KMS-11 (cell line): ENCODE measurements around the gene TIMM8B.

Experiments
- H2AFZ ChIP-seq: fragments of 200-600 bp; sonication (generic); 2 replicates; pipeline ENCODE4 v1.6.1; 2016; ENCODE audit warnings: antibody characterized with exemption, mixed run types, low read depth
- H3K27ac ChIP-seq: fragments of 200-600 bp; sonication (generic); 2 replicates; pipeline ENCODE4 v1.6.1; 2016; ENCODE audit warnings: mild to moderate bottlenecking, mixed run types
- H3K27me3 ChIP-seq: fragments of 200-600 bp; sonication (generic); 2 replicates; pipeline ENCODE4 v1.6.1; 2017; ENCODE audit warnings: mild to moderate bottlenecking, low read depth, mixed run types, moderate library complexity; ENCODE audit not compliant: insufficient read depth
- H3K36me3 ChIP-seq: fragments of 200-600 bp; sonication (generic); 2 replicates; pipeline ENCODE4 v1.6.1; 2017; ENCODE audit warnings: mild to moderate bottlenecking, mixed run types; ENCODE audit not compliant: insufficient read depth
- H3K4me1 ChIP-seq: fragments of 200-600 bp; sonication (generic); 2 replicates; pipeline ENCODE4 v1.6.1; 2016; ENCODE audit warnings: mild to moderate bottlenecking, low read depth, mixed run types; ENCODE audit not compliant: poor library complexity, severe bottlenecking
- H3K4me2 ChIP-seq: fragments of 200-600 bp; sonication (generic); 2 replicates; pipeline ENCODE4 v1.7.0; 2016; ENCODE audit warnings: mild to moderate bottlenecking, mixed run types
- H3K4me3 ChIP-seq: fragments of 200-600 bp; sonication (generic); IDR thresholded peaks from 2 replicates; pipeline ENCODE4 v1.6.1; 2017; ENCODE audit warnings: low read depth, low read length, mixed read lengths; ENCODE audit not compliant: insufficient read depth
- H3K79me2 ChIP-seq: fragments of 200-600 bp; sonication (generic); 2 replicates; pipeline ENCODE4 v1.6.1; 2016; ENCODE audit warnings: low read depth, mixed run types; ENCODE audit not compliant: insufficient read depth
- H3K9ac ChIP-seq: fragments of 200-600 bp; sonication (generic); 2 replicates; pipeline ENCODE4 v1.6.1; 2016; ENCODE audit warnings: mild to moderate bottlenecking, mixed run types
- H4K20me1 ChIP-seq: fragments of 200-600 bp; sonication (generic); 2 replicates; pipeline ENCODE4 v1.6.1; 2016; ENCODE audit warnings: mild to moderate bottlenecking, mixed run types; ENCODE audit not compliant: insufficient read depth
- CTCF ChIP-seq: fragments of 200-600 bp; sonication (generic); conservative IDR thresholded peaks from 2 replicates; pipeline ENCODE4 v1.6.1; 2017; ENCODE audit warnings: low read depth, mild to moderate bottlenecking, antibody characterized with exemption, low read length, moderate library complexity, mixed read lengths

Gene TIMM8B

GRCh38 chr11:112073941-112074811, 12.4 kb downstream of the TIMM8B start, which contains the start of the genes NKAPD1 and PIH1D2:
Gene NKAPD1 (plus strand): TSS chr11:112074299. CDS start chr11:112075575, 1,276 bp downstream.
Gene PIH1D2 (minus strand): TSS chr11:112074017. CDS start chr11:112073174, 843 bp downstream.
- H4K20me1 ChIP-seq = no peaks in the 10 kb centered on the region
- peak within 1 kb of the TSS; percentile 73 for H3K27ac ChIP-seq
- H3K9ac ChIP-seq = peak within 1 kb of the TSS; percentile 79

GRCh38 chr11:112062923-112063322, 23.6 kb downstream of the TIMM8B start:
- H3K4me3 ChIP-seq = no peak overlapping the region
- H3K36me3 ChIP-seq = no peaks in the 10 kb centered on the region
- no peak overlapping the region for H2AFZ ChIP-seq
- H3K79me2 ChIP-seq = no peaks in the 10 kb centered on the region
- no peak overlapping the region for H3K27ac ChIP-seq
- H4K20me1 ChIP-seq = no peaks in the 10 kb centered on the region
- no peaks in the 10 kb centered on the region for H3K4me1 ChIP-seq
- TF ChIP-seq CTCF = no peak
- H3K9ac ChIP-seq = no peak overlapping the region
- H3K27me3 ChIP-seq = no peaks in the 10 kb centered on the region
- H3K4me2 ChIP-seq = no peak overlapping the region

More at GRCh38 chr11:112073941-112074811, 12.4 kb downstream of the TIMM8B start, which contains the start of the genes NKAPD1 and PIH1D2:
- no peak for TF ChIP-seq CTCF
- Histone ChIP-seq H3K27me3 (no peaks in the 10 kb centered on the region), H2AFZ (peak within 1 kb of the TSS; percentile 53), H3K79me2 (peaks cover 19% of the 10 kb centered on the region), H3K4me1 (peaks cover 14% of the 10 kb centered on the region), H3K4me2 (peak within 1 kb of the TSS; percentile 71), H3K4me3 (no peak within 1 kb of the TSS), H3K36me3 (no peaks in the 10 kb centered on the region; the same call in 1 of the 2 replicates)

- H2AFZ ChIP-seq = no peak overlapping the region
- H3K27ac ChIP-seq = no peak overlapping the region
- no peaks in the 10 kb centered on the region for H3K36me3 ChIP-seq
- TF ChIP-seq CTCF = no peak
- H3K4me1 ChIP-seq = no peaks in the 10 kb centered on the region
- H4K20me1 ChIP-seq = no peaks in the 10 kb centered on the region
- H3K4me3 ChIP-seq = no peak overlapping the region
- H3K4me2 ChIP-seq = no peak overlapping the region
- H3K27me3 ChIP-seq = no peaks in the 10 kb centered on the region
- no peak overlapping the region for H3K9ac ChIP-seq
- no peaks in the 10 kb centered on the region for H3K79me2 ChIP-seq
These were observed 28.5 kb downstream of the TIMM8B start for GRCh38 chr11:112058103-112058502.

GRCh38 chr11:112057170-112057569, 29.4 kb downstream of the TIMM8B start:
- no peak for TF ChIP-seq CTCF
- Histone ChIP-seq H3K4me1 (no peaks in the 10 kb centered on the region), H3K4me3 (no peak overlapping the region), H3K27ac (no peak overlapping the region), H3K9ac (no peak overlapping the region), H3K27me3 (no peaks in the 10 kb centered on the region), H3K36me3 (no peaks in the 10 kb centered on the region), H4K20me1 (no peaks in the 10 kb centered on the region), H2AFZ (no peak overlapping the region), H3K79me2 (no peaks in the 10 kb centered on the region), H3K4me2 (no peak overlapping the region)
